AG10803 (cell line): ENCODE measurements around the gene TDRD12.

Experiments
- DNase-seq: peaks from one replicate; pipeline ENCODE4 v3.0.0; 2010; ENCODE audit warnings: low read depth
- H3K4me3 ChIP-seq: 2 replicates; pipeline ENCODE4 v1.5.1; 2011; ENCODE audit warnings: mild to moderate bottlenecking, low read length, control low read depth
- TF ChIP-seq, protein P1 (sequence below): conservative IDR thresholded peaks from 2 replicates; pipeline ENCODE4 v1.5.1; 2011; ENCODE audit warnings: mild to moderate bottlenecking, low read length, control low read depth, inconsistent platforms

The TDRD12 gene

DNA sequence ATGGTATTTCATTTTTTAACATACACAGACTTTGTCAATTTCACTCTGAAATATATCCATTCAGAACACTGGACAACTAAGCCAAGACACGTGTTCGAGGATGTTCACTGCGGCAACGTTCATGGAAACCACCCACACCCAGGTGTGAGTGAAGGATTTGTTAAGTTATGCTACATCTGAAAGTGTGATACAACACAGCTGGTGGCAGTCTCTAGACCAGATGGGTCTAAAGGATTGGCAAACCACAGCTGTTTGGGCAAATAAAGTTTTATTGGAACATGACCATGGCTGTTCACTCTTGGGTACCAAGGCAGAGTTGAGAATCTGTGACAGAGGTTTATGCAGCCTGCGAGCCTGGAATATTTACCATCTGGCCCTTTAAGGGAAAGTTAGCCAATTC is 138.0 kb downstream of the TDRD12 start:
- TF ChIP-seq, protein P1, sequence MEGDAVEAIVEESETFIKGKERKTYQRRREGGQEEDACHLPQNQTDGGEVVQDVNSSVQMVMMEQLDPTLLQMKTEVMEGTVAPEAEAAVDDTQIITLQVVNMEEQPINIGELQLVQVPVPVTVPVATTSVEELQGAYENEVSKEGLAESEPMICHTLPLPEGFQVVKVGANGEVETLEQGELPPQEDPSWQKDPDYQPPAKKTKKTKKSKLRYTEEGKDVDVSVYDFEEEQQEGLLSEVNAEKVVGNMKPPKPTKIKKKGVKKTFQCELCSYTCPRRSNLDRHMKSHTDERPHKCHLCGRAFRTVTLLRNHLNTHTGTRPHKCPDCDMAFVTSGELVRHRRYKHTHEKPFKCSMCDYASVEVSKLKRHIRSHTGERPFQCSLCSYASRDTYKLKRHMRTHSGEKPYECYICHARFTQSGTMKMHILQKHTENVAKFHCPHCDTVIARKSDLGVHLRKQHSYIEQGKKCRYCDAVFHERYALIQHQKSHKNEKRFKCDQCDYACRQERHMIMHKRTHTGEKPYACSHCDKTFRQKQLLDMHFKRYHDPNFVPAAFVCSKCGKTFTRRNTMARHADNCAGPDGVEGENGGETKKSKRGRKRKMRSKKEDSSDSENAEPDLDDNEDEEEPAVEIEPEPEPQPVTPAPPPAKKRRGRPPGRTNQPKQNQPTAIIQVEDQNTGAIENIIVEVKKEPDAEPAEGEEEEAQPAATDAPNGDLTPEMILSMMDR = no peak
- DNase-seq = no peak
- H3K4me3 ChIP-seq = no peak overlapping the region

DNA sequence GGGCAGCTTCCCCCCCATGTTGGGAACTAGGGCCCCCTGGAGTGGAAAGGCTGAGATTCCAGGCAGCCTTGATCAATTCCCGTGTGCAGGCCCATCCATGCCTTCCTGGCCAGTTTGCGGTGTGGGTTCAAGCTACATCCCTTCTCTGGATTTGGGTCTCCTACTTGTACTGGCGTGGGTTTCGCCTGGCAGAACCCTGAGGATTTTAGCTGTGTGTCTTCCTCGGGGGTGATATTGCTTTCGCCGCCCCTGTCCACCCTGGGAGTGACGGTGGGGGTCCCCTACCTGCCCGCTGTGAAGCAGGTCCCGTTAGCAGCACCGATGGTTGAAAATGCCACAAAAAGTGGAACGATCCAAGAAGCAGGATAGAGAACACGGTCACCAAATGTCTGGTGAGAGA is 138.6 kb downstream of the TDRD12 start:
- H3K4me3 ChIP-seq = no peak overlapping the region
- no peak for DNase-seq
- TF ChIP-seq, protein P1 = no peak

DNA sequence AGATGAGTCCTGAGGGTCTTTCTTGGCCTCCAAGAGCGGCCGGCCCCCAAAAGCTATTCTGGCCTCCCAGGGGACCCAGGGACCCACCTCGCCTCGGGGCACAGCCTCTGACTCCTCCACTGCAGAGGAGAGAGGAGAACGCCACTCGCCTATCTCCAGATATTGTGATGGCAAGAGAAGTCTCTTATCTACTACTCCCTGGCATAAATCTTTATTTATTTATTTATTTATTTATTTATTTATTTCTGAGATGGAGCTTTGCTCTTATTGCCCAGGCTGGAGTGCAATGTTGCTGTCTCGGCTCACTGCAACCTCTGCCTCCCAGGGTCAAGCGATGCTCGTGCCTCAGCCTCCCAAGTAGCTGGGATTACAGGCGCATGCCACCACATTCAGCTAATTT is 139.0 kb downstream of the TDRD12 start:
- H3K4me3 ChIP-seq = no peak overlapping the region
- TF ChIP-seq, protein P1 = no peak
- DNase-seq = no peak

DNA sequence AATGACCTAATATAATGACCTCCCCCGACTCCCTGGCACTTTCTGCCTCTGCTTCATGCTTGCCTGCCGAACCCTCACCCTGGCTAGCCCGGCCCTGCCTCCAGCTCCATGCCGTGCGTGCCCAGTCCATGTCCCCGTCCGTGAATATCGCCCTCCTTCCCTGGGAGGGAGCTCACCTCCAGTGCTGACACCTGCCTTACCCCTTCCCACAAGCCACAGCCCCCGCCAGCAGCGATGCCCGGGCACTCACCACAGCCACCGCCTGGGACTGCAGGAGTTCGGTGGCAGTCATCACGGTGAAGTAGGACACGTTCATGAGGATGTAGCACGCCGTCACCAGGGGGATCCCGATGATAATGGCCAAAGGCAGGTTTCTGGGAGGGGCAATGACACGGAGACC is 140.0 kb downstream of the TDRD12 start:
- H3K4me3 ChIP-seq = no peak overlapping the region
- no peak for DNase-seq
- TF ChIP-seq, protein P1 = no peak

DNA sequence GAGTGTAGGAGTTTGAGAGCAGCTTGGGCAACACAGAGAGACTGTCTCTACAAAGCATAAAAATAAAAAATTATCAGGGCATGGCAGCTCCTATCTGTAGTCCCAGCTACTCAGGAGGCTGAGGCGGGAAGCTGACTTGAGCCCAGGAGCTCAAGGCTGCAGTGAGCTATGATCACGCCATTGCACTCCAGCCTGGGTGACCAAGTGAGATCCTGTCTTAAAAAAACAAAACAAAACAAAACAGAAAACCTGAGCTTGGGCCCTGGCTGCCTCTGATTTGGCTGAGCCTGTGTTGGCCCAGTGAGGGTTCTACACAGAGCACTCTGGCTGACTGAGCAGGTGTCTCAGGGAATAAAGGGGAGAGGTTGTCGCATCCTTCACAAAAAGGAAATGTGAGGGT is 142.0 kb downstream of the TDRD12 start:
- TF ChIP-seq, protein P1 = no peak
- no peak overlapping the region for H3K4me3 ChIP-seq

DNA sequence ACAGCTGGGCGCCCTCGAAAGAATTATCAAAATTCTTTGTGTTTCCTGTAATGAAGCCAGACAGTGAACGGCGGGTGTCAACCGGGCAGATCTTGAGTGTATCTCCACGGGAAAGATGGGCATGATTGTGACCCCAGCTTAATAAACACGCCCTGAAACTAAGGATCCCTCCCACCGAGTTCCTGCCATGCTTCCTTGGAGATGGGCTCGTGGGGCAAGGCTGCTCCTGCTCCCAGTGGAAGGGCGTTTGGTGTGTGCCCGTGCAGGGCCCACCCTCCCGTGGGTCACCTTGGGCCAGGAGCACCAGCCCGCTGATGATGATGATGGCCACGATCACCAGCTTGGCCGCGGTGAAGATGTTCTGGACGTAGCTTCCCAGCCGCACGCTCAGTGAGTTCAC is 142.6 kb downstream of the TDRD12 start:
- H3K4me3 ChIP-seq = no peak overlapping the region
- no peak for DNase-seq
- TF ChIP-seq, protein P1 = no peak

More for the DNA sequence above, 142.0 kb downstream of the TDRD12 start:
- no peak for DNase-seq

DNA sequence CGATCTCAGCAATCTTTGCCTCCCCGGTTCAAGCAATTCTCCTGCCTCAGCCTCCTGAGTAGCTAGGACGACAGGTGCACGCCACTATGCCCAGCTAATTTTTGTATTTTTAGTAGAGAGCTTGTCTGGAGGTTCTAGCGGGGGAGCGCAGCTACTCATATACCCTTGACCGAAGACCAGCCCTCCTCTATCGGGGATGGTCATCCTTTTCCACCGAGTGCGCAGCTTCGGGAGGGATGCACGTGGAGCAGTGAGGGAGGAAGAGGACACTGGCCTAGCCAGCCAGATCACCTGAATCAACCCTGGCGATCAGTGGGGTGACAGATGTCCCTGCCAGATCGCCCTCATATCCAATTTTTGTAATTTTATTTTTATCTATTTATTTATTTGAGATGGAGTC is 143.2 kb downstream of the TDRD12 start:
- no peak for DNase-seq
- TF ChIP-seq, protein P1 = no peak
- no peak overlapping the region for H3K4me3 ChIP-seq
